ENCODE data around the gene CXADR. TPM values are rescaled to one million over a fixed set of nuclear protein-coding genes. Genes with fewer than 3 reads are reported as not detected.
A peak's percentile ranks its signal among the peaks of the same experiment; 100 is the strongest.
"Not testable (repeated sequence)": the region's sequence is repeated elsewhere in the genome, so short reads cannot be mapped to it uniquely, and the experiment has no call there.

CXADR gene
- total and polyA plus RNA-seq, 5 donors from 2014 or later: 0.07 to 1.1 (median 0.25) TPM

DNA sequence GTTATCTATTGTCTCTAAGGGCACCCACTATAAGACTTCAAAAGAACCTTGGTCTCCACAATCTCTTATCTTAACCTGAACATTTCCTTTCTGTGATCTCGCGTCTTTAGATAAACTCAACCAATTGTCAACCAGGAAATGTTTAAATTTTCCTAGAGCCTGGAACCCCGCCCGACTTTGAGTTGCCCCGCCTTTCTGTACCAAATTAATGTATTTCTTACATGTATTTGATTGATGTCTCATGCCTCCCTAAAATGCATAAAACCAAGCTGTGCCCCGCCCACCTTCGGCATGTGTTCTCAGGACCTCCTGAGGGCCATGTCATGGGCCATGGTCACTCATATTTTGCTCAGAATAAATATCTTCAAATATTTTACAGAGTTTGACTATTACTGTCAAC lies 5.9 kb upstream of the CXADR start:
- Mint-ChIP-seq H3K27ac (no peak overlapping the region), H3K36me3 (no peaks in the 10 kb centered on the region)

DNA sequence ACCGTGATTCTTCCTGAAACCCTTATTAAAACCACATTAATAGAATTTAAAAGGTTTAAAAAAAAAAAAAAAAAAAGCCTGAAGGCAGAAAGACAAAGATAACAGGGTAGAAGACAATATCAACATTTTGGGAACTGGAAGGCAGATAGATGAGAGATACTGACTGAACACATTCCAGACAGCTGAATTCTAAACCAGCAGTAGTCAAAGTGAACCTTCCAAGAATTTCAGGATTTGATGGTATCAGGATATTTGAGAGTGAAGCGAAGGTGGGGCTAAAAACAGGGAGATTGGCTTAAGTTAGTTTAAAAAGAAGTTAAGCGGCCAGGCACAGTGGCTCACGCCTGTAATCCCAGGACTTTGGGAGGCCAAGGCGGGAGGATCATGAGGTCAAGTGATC lies 5.3 kb upstream of the CXADR start:
- no peak overlapping the region for H3K27ac Mint-ChIP-seq
- ATAC-seq (ENCODE audit: low read depth in 2 of 2) (no peak), DNase-seq (no peak)
- H3K4me3 Mint-ChIP-seq: no peak overlapping the region
- Histone ChIP-seq H3K27ac (ENCODE audit: insufficient read depth, low read length, poor library complexity, severe bottlenecking) (no peak overlapping the region), H3K36me3 (ENCODE audit: control insufficient read depth, insufficient read depth, low read length) (no peaks in the 10 kb centered on the region), H3K4me1 (ENCODE audit: control insufficient read depth, insufficient read depth, low read length, poor library complexity, severe bottlenecking) (peaks cover 8% of the 10 kb centered on the region), H3K4me3 (ENCODE audit: low read depth, low read length) (no peak overlapping the region), H3K9me3 (ENCODE audit: control insufficient read depth in 2 of 2, low read length in 2 of 2) (no peaks in the 10 kb centered on the region), H3K27me3 (ENCODE audit: control insufficient read depth, insufficient read depth, low read length) (no peaks in the 10 kb centered on the region)
- H3K9me3 Mint-ChIP-seq: peaks cover 0 to 4% (median under 1%) of the 10 kb centered on the region in 7 donors
- no peaks in the 10 kb centered on the region for H3K36me3 Mint-ChIP-seq
- H3K4me1 Mint-ChIP-seq: peaks cover 0 to 9% (median 5%) of the 10 kb centered on the region in 4 donors
- H3K27me3 Mint-ChIP-seq: peaks cover 34% of the 10 kb centered on the region

More for the DNA sequence above, 5.9 kb upstream of the CXADR start:
- H3K36me3 ChIP-seq (ENCODE audit: control insufficient read depth, insufficient read depth, low read length): no peaks in the 10 kb centered on the region
- H3K4me3 Mint-ChIP-seq: no peak overlapping the region
- no peak overlapping the region for H3K27ac ChIP-seq (ENCODE audit: insufficient read depth, low read length, poor library complexity, severe bottlenecking)
- DNase-seq: no peak
- no peaks in the 10 kb centered on the region for H3K9me3 ChIP-seq (ENCODE audit: control insufficient read depth in 2 of 2, low read length in 2 of 2)
- no peaks in the 10 kb centered on the region for H3K27me3 ChIP-seq (ENCODE audit: control insufficient read depth, insufficient read depth, low read length)
- no peak overlapping the region for H3K4me3 ChIP-seq (ENCODE audit: low read depth, low read length)
- ATAC-seq (ENCODE audit: low read depth in 2 of 2): no peak
- H3K4me1 Mint-ChIP-seq: peaks cover 0 to 4% (median 1%) of the 10 kb centered on the region in 4 donors
- peaks cover 30% of the 10 kb centered on the region for H3K27me3 Mint-ChIP-seq
- peaks cover 0 to 4% (median 2%) of the 10 kb centered on the region in 7 donors for H3K9me3 Mint-ChIP-seq
- peaks cover 1% of the 10 kb centered on the region for H3K4me1 ChIP-seq (ENCODE audit: control insufficient read depth, insufficient read depth, low read length, poor library complexity, severe bottlenecking)

DNA sequence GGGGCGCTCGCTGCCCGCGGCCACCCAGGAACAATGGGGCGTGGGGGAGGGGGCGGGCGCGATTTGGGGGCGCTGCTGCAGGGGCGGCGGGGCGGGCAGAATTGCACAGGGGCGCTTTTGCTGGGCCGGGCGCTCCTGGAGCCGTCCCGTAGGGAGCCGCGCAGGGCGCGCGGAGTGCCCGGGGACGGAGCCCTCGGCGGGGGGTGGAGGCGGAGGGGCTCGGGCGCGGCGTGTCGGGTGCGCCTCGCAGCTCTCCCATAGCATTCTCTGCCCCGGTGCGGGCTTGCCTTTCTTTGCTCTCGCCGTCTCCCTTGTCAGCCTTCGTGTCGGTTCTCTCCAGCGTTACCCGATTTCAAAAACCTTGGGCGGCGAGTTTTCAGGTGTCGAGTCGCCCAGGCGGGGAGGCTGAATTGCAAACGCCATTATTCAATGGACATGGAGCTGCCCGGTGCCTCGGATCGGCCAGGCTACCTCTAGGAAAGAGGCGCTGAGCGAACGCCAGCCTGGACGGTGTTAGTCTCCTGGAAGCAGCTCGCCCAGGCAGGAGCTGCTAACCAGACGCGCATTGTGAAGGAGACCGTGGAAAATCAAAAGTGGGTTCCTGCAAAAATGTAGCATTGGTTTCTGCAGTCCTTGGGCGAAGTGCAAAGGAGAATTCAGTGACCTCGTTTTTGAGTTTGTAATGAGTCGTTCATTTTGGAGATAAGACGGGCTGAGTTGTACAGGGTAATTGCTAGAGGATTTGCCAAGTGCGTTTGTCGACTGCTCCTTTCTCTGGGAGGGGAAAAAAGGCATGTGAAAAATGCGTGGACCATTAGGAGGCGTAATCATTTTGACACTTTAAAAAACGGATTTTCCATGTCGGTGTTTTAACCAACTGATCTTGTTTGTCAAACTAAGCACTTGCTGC lies 626 bp downstream of the CXADR start:
- ATAC-seq (ENCODE audit: low read depth in 2 of 2) (peak; percentile 17 to 24), DNase-seq (peak; percentile 2 to 20 (median 19))
- Histone ChIP-seq H3K4me3 (ENCODE audit: low read depth, low read length) (peak overlapping the region; percentile 79), H3K27ac (ENCODE audit: insufficient read depth, low read length, poor library complexity, severe bottlenecking) (no peak overlapping the region), H3K4me1 (ENCODE audit: control insufficient read depth, insufficient read depth, low read length, poor library complexity, severe bottlenecking) (peaks cover 21% of the 10 kb centered on the region), H3K9me3 (ENCODE audit: control insufficient read depth in 2 of 2, low read length in 2 of 2) (no peaks in the 10 kb centered on the region), H3K36me3 (ENCODE audit: control insufficient read depth, insufficient read depth, low read length) (no peaks in the 10 kb centered on the region), H3K27me3 (ENCODE audit: control insufficient read depth, insufficient read depth, low read length) (peaks cover 11% of the 10 kb centered on the region)
- Mint-ChIP-seq H3K27ac (peak overlapping the region in 2 of 3 donors; percentile 1 to 75), H3K36me3 (no peaks in the 10 kb centered on the region), H3K4me1 (peaks cover 9 to 20% (median 16%) of the 10 kb centered on the region in 4 donors), H3K4me3 (peak overlapping the region; percentile 82 to 91 (median 88)), H3K27me3 (peaks cover 67% of the 10 kb centered on the region), H3K9me3 (no peaks in the 10 kb centered on the region)

DNA sequence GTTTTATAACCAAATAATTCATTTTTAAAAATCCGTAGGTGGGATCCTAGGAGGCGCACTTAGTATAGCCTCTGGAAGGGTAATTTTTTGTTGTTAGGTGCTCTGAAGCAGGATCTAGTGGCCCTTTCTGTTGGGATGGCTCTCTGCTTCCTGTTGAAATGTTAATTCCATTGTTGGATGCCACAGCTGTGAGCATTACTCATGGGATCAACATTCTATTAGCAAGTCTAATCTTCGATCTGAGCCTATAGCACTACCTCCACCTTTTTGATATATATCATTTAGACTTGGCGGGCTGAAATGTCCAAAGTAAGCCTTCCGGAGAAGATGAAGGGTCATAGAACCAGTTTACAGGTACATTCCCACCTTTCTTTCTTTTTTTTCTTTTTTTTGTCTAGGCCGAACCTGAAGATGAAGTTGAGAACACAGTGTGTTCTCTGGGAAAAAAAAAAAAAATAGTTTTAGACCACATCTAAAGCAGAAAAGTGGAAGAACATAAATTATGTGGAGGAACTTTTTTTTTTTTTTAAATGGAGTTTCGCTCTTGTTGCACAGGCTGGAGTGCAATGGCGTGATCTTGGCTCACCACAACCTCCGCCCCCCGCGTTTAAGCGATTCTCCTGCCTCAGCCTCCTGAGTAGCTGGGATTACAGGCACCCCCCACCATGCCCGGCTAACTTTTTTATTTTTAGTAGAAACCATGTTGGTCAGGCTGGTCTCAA lies 1.4 kb downstream of the CXADR start:
- no peaks in the 10 kb centered on the region for H3K36me3 Mint-ChIP-seq
- H3K4me1 Mint-ChIP-seq: peaks cover 9 to 20% (median 16%) of the 10 kb centered on the region in 4 donors
- ATAC-seq (ENCODE audit: low read depth in 2 of 2) (no peak), DNase-seq (no peak)
- H3K4me3 Mint-ChIP-seq: peak overlapping the region; percentile 82 to 89 (median 88)
- Histone ChIP-seq H3K27ac (ENCODE audit: insufficient read depth, low read length, poor library complexity, severe bottlenecking) (no peak overlapping the region), H3K27me3 (ENCODE audit: control insufficient read depth, insufficient read depth, low read length) (peaks cover 11% of the 10 kb centered on the region), H3K9me3 (ENCODE audit: control insufficient read depth in 2 of 2, low read length in 2 of 2) (no peaks in the 10 kb centered on the region), H3K36me3 (ENCODE audit: control insufficient read depth, insufficient read depth, low read length) (no peaks in the 10 kb centered on the region), H3K4me3 (ENCODE audit: low read depth, low read length) (peak overlapping the region; percentile 79), H3K4me1 (ENCODE audit: control insufficient read depth, insufficient read depth, low read length, poor library complexity, severe bottlenecking) (peaks cover 21% of the 10 kb centered on the region)
- H3K27me3 Mint-ChIP-seq: peaks cover 64% of the 10 kb centered on the region
- peak overlapping the region in 1 of 3 donors; percentile 75 for H3K27ac Mint-ChIP-seq
- no peaks in the 10 kb centered on the region for H3K9me3 Mint-ChIP-seq

DNA sequence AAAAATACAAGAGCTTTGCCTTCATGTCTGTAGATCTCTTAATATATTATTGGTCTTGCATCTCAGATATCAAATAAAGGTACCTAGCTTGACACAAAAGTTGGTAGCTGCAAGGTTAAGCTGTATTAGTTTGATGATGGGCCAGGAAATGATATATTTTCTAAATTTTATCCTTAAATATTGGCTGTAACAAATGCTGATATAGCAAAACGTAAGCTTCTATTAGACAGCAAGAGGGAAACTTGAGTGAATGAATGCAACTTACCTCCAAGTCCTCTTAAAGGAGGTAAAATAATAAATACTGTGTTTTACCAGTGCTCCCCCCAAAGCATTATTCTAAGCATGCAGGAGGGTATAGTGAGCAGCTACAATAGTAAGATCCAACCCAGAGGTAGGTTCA lies 4.2 kb downstream of the CXADR start:
- H3K36me3 Mint-ChIP-seq; DNase-seq; H3K27ac ChIP-seq (ENCODE audit: insufficient read depth, low read length, poor library complexity, severe bottlenecking); H3K9me3 ChIP-seq (ENCODE audit: control insufficient read depth in 2 of 2, low read length in 2 of 2); H3K27ac Mint-ChIP-seq; H3K9me3 Mint-ChIP-seq; H3K36me3 ChIP-seq (ENCODE audit: control insufficient read depth, insufficient read depth, low read length); ATAC-seq (ENCODE audit: low read depth in 2 of 2); H3K4me3 Mint-ChIP-seq; H3K4me3 ChIP-seq (ENCODE audit: low read depth, low read length): not testable (repeated sequence)
- Mint-ChIP-seq H3K4me1 (peaks cover 9 to 18% (median 13%) of the 10 kb centered on the region in 4 donors), H3K27me3 (peaks cover 45% of the 10 kb centered on the region)
- Histone ChIP-seq H3K4me1 (ENCODE audit: control insufficient read depth, insufficient read depth, low read length, poor library complexity, severe bottlenecking) (peaks cover 19% of the 10 kb centered on the region), H3K27me3 (ENCODE audit: control insufficient read depth, insufficient read depth, low read length) (peaks cover 11% of the 10 kb centered on the region)

DNA sequence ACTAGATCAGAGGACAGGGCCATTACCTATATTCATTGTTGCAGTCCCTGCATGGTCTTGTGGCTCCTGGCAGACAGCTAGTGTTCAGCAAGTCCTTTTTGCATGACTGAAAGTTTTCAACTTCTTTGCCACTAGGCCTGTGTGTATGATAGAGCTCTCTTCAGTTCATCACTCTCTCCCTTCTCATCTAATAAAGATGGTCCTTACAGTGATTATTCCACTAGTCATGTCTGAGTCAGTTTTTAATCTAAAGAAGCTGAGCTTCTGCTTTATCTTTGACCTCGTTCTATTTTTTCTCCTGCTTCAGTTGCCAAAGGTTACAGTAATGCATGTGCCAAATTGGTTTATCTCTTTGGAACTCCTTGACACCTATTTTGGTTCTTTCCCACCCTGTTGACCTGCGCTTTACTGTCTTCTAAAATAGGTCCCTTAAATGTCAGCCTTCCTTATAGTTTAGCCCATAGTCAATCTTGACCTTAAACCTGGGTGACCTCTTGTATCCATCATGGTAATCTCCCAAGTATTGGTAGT lies 6.4 kb downstream of the CXADR start:
- Histone ChIP-seq H3K4me1 (ENCODE audit: control insufficient read depth, insufficient read depth, low read length, poor library complexity, severe bottlenecking) (peaks cover 1% of the 10 kb centered on the region), H3K9me3 (ENCODE audit: control insufficient read depth in 2 of 2, low read length in 2 of 2) (no peaks in the 10 kb centered on the region), H3K27ac (ENCODE audit: insufficient read depth, low read length, poor library complexity, severe bottlenecking) (no peak overlapping the region), H3K36me3 (ENCODE audit: control insufficient read depth, insufficient read depth, low read length) (no peaks in the 10 kb centered on the region), H3K27me3 (ENCODE audit: control insufficient read depth, insufficient read depth, low read length) (peaks cover 8% of the 10 kb centered on the region), H3K4me3 (ENCODE audit: low read depth, low read length) (no peak overlapping the region)
- no peak overlapping the region for H3K27ac Mint-ChIP-seq
- no peak for DNase-seq
- ATAC-seq (ENCODE audit: low read depth in 2 of 2): no peak
- H3K36me3 Mint-ChIP-seq: no peaks in the 10 kb centered on the region
- no peak overlapping the region for H3K4me3 Mint-ChIP-seq
- H3K27me3 Mint-ChIP-seq: peaks cover 30% of the 10 kb centered on the region
- peaks cover under 1 to 5% (median 1%) of the 10 kb centered on the region in 4 donors for H3K4me1 Mint-ChIP-seq
- no peaks in the 10 kb centered on the region for H3K9me3 Mint-ChIP-seq

DNA sequence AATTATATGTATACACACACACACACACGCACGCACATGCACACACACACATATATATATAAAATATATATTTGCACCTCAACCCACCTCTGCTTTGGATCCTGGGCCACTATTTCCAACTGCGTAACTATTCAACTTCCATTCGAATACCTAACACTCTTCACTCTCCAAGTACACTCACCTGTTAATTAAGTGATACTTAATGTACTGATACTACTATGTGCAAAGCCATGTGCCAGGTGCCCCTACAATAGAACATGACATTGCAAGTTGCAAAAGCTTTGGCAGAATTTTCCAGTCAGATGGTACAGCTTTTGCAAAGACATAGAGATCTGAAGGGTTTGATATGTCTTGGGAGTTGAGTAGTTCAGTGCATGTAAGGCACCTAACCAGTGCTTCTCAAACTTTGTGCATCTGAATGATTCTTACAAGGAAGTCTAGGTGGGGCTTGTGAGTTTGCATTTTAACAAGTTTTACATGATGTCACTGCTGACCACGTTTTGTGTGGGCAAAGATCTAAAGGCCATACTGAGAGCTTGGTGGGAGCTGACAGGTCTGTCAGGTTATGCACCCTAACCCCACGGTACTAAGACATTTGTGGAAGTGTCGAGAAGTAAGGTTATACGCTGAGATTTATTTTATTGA lies 7.2 kb downstream of the CXADR start:
- Histone ChIP-seq H3K27me3 (ENCODE audit: control insufficient read depth, insufficient read depth, low read length) (peaks cover 6% of the 10 kb centered on the region), H3K36me3 (ENCODE audit: control insufficient read depth, insufficient read depth, low read length) (no peaks in the 10 kb centered on the region), H3K27ac (ENCODE audit: insufficient read depth, low read length, poor library complexity, severe bottlenecking) (no peak overlapping the region), H3K4me1 (ENCODE audit: control insufficient read depth, insufficient read depth, low read length, poor library complexity, severe bottlenecking) (no peaks in the 10 kb centered on the region), H3K4me3 (ENCODE audit: low read depth, low read length) (no peak overlapping the region), H3K9me3 (ENCODE audit: control insufficient read depth in 2 of 2, low read length in 2 of 2) (no peaks in the 10 kb centered on the region)
- no peaks in the 10 kb centered on the region for H3K4me1 Mint-ChIP-seq
- no peak overlapping the region for H3K27ac Mint-ChIP-seq
- H3K27me3 Mint-ChIP-seq: peaks cover 22% of the 10 kb centered on the region
- no peak overlapping the region for H3K4me3 Mint-ChIP-seq
- DNase-seq: no peak
- H3K36me3 Mint-ChIP-seq: no peaks in the 10 kb centered on the region
- no peak for ATAC-seq (ENCODE audit: low read depth in 2 of 2)
- no peaks in the 10 kb centered on the region for H3K9me3 Mint-ChIP-seq

Data from CD4-positive, CD25-positive, alpha-beta regulatory T cell (primary cell).